B cell (primary cell): Measurements from ENCODE around the gene FLAD1.

Source experiments
- EZH2 ChIP-seq: IDR thresholded peaks from 2 replicates; pipeline ENCODE4 v1.6.1; 2012; ENCODE audit warnings: borderline replicate concordance, low read depth, mild to moderate bottlenecking, moderate library complexity, low read length; ENCODE audit not compliant: insufficient read depth, poor library complexity, severe bottlenecking
- TF ChIP-seq, protein P1 (sequence below): fragments of 200-600 bp; IDR thresholded peaks from one replicate; pipeline ENCODE4 v1.8.0; 2022; ENCODE audit warnings: antibody characterized with exemption, mild to moderate bottlenecking

DNA sequence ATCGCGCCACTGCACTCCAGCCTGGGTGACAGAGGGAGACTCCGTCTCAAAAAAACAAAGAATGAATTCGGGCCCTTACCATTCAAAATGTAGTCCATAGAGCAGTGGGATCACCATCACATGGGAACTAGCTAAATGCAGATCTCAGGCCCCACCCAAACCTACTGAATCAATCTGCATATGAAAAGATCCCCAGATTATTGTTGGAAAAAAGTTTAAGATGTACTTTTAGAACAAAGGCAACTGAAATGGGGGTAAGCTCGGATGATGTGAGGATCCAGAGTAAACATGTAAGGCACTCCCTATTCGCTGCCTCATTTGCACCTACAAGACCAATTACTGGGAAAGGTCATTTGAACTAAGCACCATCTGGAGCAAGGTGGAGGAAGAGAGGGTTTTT lies 803 bp upstream of the FLAD1 start:
- TF ChIP-seq, protein P1, sequence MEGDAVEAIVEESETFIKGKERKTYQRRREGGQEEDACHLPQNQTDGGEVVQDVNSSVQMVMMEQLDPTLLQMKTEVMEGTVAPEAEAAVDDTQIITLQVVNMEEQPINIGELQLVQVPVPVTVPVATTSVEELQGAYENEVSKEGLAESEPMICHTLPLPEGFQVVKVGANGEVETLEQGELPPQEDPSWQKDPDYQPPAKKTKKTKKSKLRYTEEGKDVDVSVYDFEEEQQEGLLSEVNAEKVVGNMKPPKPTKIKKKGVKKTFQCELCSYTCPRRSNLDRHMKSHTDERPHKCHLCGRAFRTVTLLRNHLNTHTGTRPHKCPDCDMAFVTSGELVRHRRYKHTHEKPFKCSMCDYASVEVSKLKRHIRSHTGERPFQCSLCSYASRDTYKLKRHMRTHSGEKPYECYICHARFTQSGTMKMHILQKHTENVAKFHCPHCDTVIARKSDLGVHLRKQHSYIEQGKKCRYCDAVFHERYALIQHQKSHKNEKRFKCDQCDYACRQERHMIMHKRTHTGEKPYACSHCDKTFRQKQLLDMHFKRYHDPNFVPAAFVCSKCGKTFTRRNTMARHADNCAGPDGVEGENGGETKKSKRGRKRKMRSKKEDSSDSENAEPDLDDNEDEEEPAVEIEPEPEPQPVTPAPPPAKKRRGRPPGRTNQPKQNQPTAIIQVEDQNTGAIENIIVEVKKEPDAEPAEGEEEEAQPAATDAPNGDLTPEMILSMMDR: no peak
- no peak for TF ChIP-seq EZH2
